Measurements from ENCODE around the gene PLBD2. TPM values are rescaled to one million over a fixed set of nuclear protein-coding genes. Genes with fewer than 3 reads are reported as not detected.

Gene PLBD2
- total RNA-seq, 1 donor from 2014 or later: 55.1 TPM

DNA sequence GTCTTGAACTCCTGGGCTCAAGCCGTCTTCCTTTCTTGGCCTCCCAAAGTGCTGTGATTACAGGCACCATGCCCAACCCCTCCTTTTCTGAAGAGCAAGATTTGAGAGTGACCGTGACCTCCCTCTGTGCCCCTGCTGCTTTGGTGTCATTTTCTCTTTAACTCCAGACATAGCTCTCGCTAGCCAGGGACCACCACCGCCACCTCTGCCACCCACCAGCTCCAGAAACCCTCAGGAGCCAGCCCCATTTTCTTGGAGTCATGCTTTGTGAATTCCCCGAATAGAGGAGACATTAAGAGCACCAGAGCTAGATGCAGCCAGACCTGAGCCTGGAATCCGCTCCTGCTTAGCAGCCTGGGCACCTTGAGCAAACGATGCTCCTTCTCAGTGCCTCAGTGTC, 81.9 kb downstream of the PLBD2 start:
- Histone ChIP-seq H3K36me3 (no peaks in the 10 kb centered on the region), H3K4me3 (no peak overlapping the region), H3K9me3 (no peaks in the 10 kb centered on the region), H3K27me3 (no peaks in the 10 kb centered on the region), H3K4me1 (no peaks in the 10 kb centered on the region), H3K27ac (no peak overlapping the region)
- TF ChIP-seq CTCF (IDR thresholded peaks at IDR 0.05): no peak
- intact Hi-C loops (cut with DNase I): no loop called here
- no peak for DNase-seq (ENCODE audit: low spot score in 2 of 2)

Other genes starting within 250 kb of the PLBD2 start
- gene RASAL1, start 222.8 kb upstream of the PLBD2 start, total RNA-seq: 0.64 TPM
- gene CFAP73, start 208.9 kb upstream of the PLBD2 start, total RNA-seq: not detected
- gene DDX54, start 173.1 kb upstream of the PLBD2 start, total RNA-seq: 97.0 TPM
- gene RITA1, start 172.9 kb upstream of the PLBD2 start, total RNA-seq: 48.4 TPM
- 56.3 TPM for gene TPCN1, start 137.1 kb upstream of the PLBD2 start, total RNA-seq
- gene SLC8B1, start 23.5 kb upstream of the PLBD2 start, total RNA-seq: 114 TPM
- gene SDS, start 45.3 kb downstream of the PLBD2 start, total RNA-seq: 34.5 TPM
- gene SDSL, start 63.8 kb downstream of the PLBD2 start, total RNA-seq: 11.0 TPM
- gene LHX5, start 113.3 kb downstream of the PLBD2 start, total RNA-seq: not detected

Measured in ascending aorta (tissue), 2 donors.